HEK293 (cell line): Measurements from ENCODE around the gene KRTAP3-2.

Experiments used
- CTCF ChIA-PET: fragments of 350-600 bp; formaldehyde crosslinking; extraction: SDS; loops from one replicate; lab custom pipeline; 2021; ENCODE audit warnings: antibody characterized with exemption; lab: Yijun Ruan, JAX
- POLR2A ChIA-PET: fragments of 300-600 bp; formaldehyde crosslinking; extraction: SDS; loops from one replicate; lab custom pipeline; 2020; ENCODE audit warnings: antibody characterized with exemption, inconsistent platforms; lab: Yijun Ruan, JAX
- H3K27ac ChIP-seq: fragments of 200-500 bp; sonication (Bioruptor generic); 2 replicates; pipeline ENCODE4 v1.5.1; 2014; ENCODE audit warnings: low read depth, low read length, control low read depth, inconsistent platforms; ENCODE audit errors: extremely low read depth
- H3K36me3 ChIP-seq, 2 experiments: fragments of 200-500 bp in 1 of 2; sonication (Bioruptor generic) in 1 of 2; 1 replicate in 1 of 2; 2 replicates in 1 of 2; pipeline ENCODE4 v1.5.1; 2014 to 2017; ENCODE audit warnings: inconsistent platforms in 2 of 2, low read length in 2 of 2; ENCODE audit not compliant: control insufficient read depth in 2 of 2, insufficient read depth in 1 of 2
- H3K4me1 ChIP-seq: fragments of 200-500 bp; sonication (Bioruptor generic); 2 replicates; pipeline ENCODE4 v1.5.1; 2014; ENCODE audit warnings: mild to moderate bottlenecking, low read length, inconsistent platforms; ENCODE audit not compliant: control insufficient read depth, insufficient read depth
- H3K4me3 ChIP-seq: 2 replicates; pipeline ENCODE4 v1.5.1; 2011; ENCODE audit warnings: low read depth, mild to moderate bottlenecking, control low read depth, low read length, moderate library complexity
- H3K9me3 ChIP-seq: fragments of 200-500 bp; sonication (Bioruptor generic); 2 replicates; pipeline ENCODE4 v1.5.1; 2014; ENCODE audit warnings: low read depth, low read length, inconsistent platforms; ENCODE audit not compliant: control insufficient read depth, insufficient read depth
- FEZF1 ChIP-seq: fragments of 450-650 bp; formaldehyde crosslinking; IDR thresholded peaks from 2 replicates; pipeline ENCODE4 v1.5.1; 2016; ENCODE audit warnings: missing biosample characterization, missing genetic modification characterization
- OVOL3 ChIP-seq: fragments of 450-650 bp; formaldehyde crosslinking; IDR thresholded peaks from 2 replicates; pipeline ENCODE4 v1.5.1; 2016; ENCODE audit warnings: missing biosample characterization, missing genetic modification characterization
- SP3 ChIP-seq: fragments of 450-650 bp; formaldehyde crosslinking; IDR thresholded peaks from 2 replicates; pipeline ENCODE4 v1.5.1; 2016; ENCODE audit warnings: missing biosample characterization, missing genetic modification characterization
- WT1 ChIP-seq: fragments of 450-650 bp; formaldehyde crosslinking; IDR thresholded peaks from 2 replicates; pipeline ENCODE4 v1.5.1; 2016; ENCODE audit warnings: missing biosample characterization, missing genetic modification characterization
- ZBTB7A ChIP-seq: fragments of 450-650 bp; formaldehyde crosslinking; IDR thresholded peaks from 2 replicates; pipeline ENCODE4 v1.5.1; 2016; ENCODE audit warnings: low read depth, missing biosample characterization, missing genetic modification characterization
- ZFP37 ChIP-seq: fragments of 450-650 bp; formaldehyde crosslinking; IDR thresholded peaks from 2 replicates; pipeline ENCODE4 v1.5.1; 2016; ENCODE audit warnings: missing biosample characterization, missing genetic modification characterization
- ZNF2 ChIP-seq: fragments of 450-650 bp; formaldehyde crosslinking; IDR thresholded peaks from 2 replicates; pipeline ENCODE4 v1.5.1; 2016; ENCODE audit warnings: missing biosample characterization, missing genetic modification characterization
- ZNF214 ChIP-seq: fragments of 450-650 bp; formaldehyde crosslinking; IDR thresholded peaks from 2 replicates; pipeline ENCODE4 v1.5.1; 2017; ENCODE audit warnings: missing biosample characterization, mild to moderate bottlenecking, missing genetic modification characterization, borderline replicate concordance
- ZNF391 ChIP-seq: fragments of 450-650 bp; formaldehyde crosslinking; IDR thresholded peaks from 2 replicates; pipeline ENCODE4 v1.5.1; 2016; ENCODE audit warnings: low read depth, missing biosample characterization, missing genetic modification characterization, borderline replicate concordance
- ZNF48 ChIP-seq: fragments of 450-650 bp; formaldehyde crosslinking; IDR thresholded peaks from 2 replicates; pipeline ENCODE4 v1.5.1; 2016; ENCODE audit warnings: missing biosample characterization, missing genetic modification characterization
- ZNF548 ChIP-seq: fragments of 450-650 bp; formaldehyde crosslinking; IDR thresholded peaks from 2 replicates; pipeline ENCODE4 v1.5.1; 2016; ENCODE audit warnings: missing biosample characterization, missing genetic modification characterization
- ZNF600 ChIP-seq: fragments of 450-650 bp; formaldehyde crosslinking; IDR thresholded peaks from 2 replicates; pipeline ENCODE4 v1.5.1; 2016; ENCODE audit warnings: missing biosample characterization, missing genetic modification characterization
- ZNF701 ChIP-seq: fragments of 450-650 bp; formaldehyde crosslinking; IDR thresholded peaks from 2 replicates; pipeline ENCODE4 v1.5.1; 2016; ENCODE audit warnings: missing biosample characterization, missing genetic modification characterization
- ZNF747 ChIP-seq: fragments of 450-650 bp; formaldehyde crosslinking; IDR thresholded peaks from 2 replicates; pipeline ENCODE4 v1.5.1; 2016; ENCODE audit warnings: missing biosample characterization, missing genetic modification characterization
- TF ChIP-seq, protein P1 (sequence below): fragments of 450-650 bp; formaldehyde crosslinking; IDR thresholded peaks from 2 replicates; pipeline ENCODE4 v1.5.1; 2016; ENCODE audit warnings: missing biosample characterization, missing genetic modification characterization
- TF ChIP-seq, protein P2 (sequence below): fragments of 450-650 bp; formaldehyde crosslinking; IDR thresholded peaks from 2 replicates; pipeline ENCODE4 v1.5.1; 2016; ENCODE audit warnings: missing biosample characterization, missing genetic modification characterization
- TF ChIP-seq, protein P3 (sequence below): fragments of 450-650 bp; formaldehyde crosslinking; IDR thresholded peaks from 2 replicates; pipeline ENCODE4 v1.5.1; 2017; ENCODE audit warnings: missing biosample characterization, missing genetic modification characterization
- TF ChIP-seq, protein P4 (sequence below): fragments of 450-650 bp; formaldehyde crosslinking; IDR thresholded peaks from 2 replicates; pipeline ENCODE4 v1.5.1; 2016; ENCODE audit warnings: missing biosample characterization, missing genetic modification characterization
- TF ChIP-seq, protein P5 (sequence below): fragments of 450-650 bp; IDR thresholded peaks from 2 replicates; pipeline ENCODE4 v1.5.1; 2018; ENCODE audit warnings: missing biosample characterization, missing genetic modification characterization

The KRTAP3-2 gene

DNA sequence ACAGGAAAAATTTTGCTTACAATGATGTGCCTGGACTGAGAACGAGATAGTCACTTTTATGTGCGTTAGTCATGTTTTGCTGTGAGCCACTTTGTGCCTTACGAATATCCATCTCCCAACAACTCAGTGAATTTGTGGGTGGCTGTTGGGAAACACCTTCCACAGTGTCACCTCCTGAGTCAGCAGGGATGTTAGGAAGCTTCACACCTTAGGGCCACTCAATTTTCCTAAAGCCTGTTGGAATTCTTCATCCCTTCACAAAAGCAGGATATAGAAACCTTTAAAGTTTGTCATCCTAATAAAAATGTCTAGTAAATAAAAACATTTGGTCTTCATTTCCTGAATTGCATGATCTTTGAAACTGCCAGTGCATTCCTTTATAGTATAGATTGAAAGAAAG, 13.5 kb upstream of the KRTAP3-2 start (continued):
- TF ChIP-seq, protein P1, sequence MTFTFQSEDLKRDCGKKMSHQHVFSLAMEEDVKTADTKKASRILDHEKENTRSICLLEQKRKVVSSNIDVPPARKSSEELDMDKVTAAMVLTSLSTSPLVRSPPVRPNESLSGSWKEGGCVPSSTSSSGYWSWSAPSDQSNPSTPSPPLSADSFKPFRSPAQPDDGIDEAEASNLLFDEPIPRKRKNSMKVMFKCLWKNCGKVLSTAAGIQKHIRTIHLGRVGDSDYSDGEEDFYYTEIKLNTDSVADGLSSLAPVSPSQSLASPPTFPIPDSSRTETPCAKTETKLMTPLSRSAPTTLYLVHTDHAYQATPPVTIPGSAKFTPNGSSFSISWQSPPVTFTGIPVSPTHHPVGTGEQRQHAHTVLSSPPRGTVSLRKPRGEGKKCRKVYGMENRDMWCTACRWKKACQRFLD (tag by site-specific recombination): no peak
- no peak for TF ChIP-seq ZNF747
- TF ChIP-seq ZNF391 (tag by site-specific recombination): no peak
- TF ChIP-seq, protein P2, sequence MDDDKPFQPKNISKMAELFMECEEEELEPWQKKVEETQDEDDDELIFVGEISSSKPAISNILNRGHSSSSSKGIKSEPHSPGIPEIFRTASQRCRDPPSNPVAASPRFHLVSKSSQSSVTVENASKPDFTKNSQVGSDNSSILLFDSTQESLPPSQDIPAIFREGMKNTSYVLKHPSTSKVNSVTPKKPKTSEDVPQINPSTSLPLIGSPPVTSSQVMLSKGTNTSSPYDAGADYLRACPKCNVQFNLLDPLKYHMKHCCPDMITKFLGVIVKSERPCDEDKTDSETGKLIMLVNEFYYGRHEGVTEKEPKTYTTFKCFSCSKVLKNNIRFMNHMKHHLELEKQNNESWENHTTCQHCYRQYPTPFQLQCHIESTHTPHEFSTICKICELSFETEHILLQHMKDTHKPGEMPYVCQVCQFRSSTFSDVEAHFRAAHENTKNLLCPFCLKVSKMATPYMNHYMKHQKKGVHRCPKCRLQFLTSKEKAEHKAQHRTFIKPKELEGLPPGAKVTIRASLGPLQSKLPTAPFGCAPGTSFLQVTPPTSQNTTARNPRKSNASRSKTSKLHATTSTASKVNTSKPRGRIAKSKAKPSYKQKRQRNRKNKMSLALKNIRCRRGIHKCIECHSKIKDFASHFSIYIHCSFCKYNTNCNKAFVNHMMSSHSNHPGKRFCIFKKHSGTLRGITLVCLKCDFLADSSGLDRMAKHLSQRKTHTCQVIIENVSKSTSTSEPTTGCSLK (tag by site-specific recombination): no peak
- no peak for TF ChIP-seq ZNF548 (tag by site-specific recombination)

DNA sequence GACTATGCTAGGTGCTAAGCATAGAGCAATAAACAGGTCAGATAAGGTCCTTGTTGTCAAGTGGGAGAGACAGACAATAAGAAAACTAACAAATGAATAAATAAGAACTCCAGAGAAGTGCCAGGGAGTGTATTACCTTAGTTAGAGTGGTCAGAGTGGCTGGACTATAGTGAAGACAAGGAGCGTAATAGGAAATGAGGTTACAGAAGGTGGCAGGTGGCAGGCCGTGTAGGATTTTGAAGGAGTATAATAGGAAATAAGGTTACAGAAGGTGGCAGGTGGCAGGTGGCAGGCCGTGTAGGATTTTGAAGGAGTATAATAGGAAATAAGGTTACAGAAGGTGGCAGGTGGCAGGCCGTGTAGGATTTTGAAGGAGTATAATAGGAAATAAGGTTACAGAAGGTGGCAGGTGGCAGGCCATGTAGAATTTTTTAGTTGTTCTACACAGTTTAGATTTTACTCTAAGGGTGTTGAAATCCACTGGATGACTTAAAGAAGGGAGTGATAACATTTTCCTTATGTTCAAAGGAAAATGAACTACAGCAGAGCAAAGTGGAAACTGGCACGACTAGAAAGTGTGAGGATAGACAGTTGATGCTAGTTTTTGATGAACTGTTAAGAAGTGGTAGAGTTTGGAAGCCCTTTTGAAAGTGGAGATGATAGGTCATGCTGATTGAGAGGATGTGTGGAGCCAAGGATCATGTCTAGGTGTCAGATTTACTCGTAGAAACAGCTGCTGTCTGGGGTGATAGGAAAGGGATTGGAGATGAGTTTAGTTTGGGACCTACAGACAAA, 12.8 kb upstream of the KRTAP3-2 start:
- Histone ChIP-seq H3K27ac (no peak overlapping the region), H3K36me3 (no peaks in the 10 kb centered on the region), H3K4me3 (no peak overlapping the region), H3K4me1 (no peaks in the 10 kb centered on the region), H3K9me3 (no peaks in the 10 kb centered on the region)
- ChIA-PET POLR2A (no interaction called here), CTCF (no interaction called here)
- no peak for TF ChIP-seq ZFP37 (tag by site-specific recombination)
- TF ChIP-seq, protein P3, sequence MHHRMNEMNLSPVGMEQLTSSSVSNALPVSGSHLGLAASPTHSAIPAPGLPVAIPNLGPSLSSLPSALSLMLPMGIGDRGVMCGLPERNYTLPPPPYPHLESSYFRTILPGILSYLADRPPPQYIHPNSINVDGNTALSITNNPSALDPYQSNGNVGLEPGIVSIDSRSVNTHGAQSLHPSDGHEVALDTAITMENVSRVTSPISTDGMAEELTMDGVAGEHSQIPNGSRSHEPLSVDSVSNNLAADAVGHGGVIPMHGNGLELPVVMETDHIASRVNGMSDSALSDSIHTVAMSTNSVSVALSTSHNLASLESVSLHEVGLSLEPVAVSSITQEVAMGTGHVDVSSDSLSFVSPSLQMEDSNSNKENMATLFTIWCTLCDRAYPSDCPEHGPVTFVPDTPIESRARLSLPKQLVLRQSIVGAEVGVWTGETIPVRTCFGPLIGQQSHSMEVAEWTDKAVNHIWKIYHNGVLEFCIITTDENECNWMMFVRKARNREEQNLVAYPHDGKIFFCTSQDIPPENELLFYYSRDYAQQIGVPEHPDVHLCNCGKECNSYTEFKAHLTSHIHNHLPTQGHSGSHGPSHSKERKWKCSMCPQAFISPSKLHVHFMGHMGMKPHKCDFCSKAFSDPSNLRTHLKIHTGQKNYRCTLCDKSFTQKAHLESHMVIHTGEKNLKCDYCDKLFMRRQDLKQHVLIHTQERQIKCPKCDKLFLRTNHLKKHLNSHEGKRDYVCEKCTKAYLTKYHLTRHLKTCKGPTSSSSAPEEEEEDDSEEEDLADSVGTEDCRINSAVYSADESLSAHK (tag by site-specific recombination): no peak
- TF ChIP-seq ZBTB7A (tag by site-specific recombination): no peak
- TF ChIP-seq WT1 (tag by site-specific recombination): no peak
- TF ChIP-seq ZNF600 (tag by site-specific recombination): no peak
- TF ChIP-seq ZNF48 (tag by site-specific recombination): no peak
- TF ChIP-seq SP3 (tag by site-specific recombination): no peak
- TF ChIP-seq, protein P4, sequence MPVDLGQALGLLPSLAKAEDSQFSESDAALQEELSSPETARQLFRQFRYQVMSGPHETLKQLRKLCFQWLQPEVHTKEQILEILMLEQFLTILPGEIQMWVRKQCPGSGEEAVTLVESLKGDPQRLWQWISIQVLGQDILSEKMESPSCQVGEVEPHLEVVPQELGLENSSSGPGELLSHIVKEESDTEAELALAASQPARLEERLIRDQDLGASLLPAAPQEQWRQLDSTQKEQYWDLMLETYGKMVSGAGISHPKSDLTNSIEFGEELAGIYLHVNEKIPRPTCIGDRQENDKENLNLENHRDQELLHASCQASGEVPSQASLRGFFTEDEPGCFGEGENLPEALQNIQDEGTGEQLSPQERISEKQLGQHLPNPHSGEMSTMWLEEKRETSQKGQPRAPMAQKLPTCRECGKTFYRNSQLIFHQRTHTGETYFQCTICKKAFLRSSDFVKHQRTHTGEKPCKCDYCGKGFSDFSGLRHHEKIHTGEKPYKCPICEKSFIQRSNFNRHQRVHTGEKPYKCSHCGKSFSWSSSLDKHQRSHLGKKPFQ (tag by site-specific recombination): no peak
- no peak for TF ChIP-seq OVOL3 (tag by site-specific recombination)
- no peak for TF ChIP-seq ZNF214
- no peak for TF ChIP-seq FEZF1 (tag by site-specific recombination)
- TF ChIP-seq ZNF701 (tag by site-specific recombination): no peak
- TF ChIP-seq, protein P5, sequence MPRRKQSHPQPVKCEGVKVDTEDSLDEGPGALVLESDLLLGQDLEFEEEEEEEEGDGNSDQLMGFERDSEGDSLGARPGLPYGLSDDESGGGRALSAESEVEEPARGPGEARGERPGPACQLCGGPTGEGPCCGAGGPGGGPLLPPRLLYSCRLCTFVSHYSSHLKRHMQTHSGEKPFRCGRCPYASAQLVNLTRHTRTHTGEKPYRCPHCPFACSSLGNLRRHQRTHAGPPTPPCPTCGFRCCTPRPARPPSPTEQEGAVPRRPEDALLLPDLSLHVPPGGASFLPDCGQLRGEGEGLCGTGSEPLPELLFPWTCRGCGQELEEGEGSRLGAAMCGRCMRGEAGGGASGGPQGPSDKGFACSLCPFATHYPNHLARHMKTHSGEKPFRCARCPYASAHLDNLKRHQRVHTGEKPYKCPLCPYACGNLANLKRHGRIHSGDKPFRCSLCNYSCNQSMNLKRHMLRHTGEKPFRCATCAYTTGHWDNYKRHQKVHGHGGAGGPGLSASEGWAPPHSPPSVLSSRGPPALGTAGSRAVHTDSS (tag by site-specific recombination): no peak
- TF ChIP-seq ZNF2: no peak
- TF ChIP-seq, all 188 proteins: peak for 0
